Pancreas (tissue), 10 donors: ENCODE measurements around the gene ESPN. TPM values are rescaled to one million over a fixed set of nuclear protein-coding genes. Genes with fewer than 3 reads are reported as not detected.

Source experiments
- ATAC-seq, 4 donors: fragments of 200-7000 bp; cut with Tn5 transposase; one replicate each; pipeline versions ENCODE4 v1.8.0 to v1.9.1; 2020; ENCODE audit warnings: mild to moderate bottlenecking in 4 of 4, moderate library complexity in 4 of 4
- DNase-seq, 6 donors: peaks; one replicate each; pipeline ENCODE4 v3.0.0-alpha.2; 2020
- FAIRE-seq: peaks from 2 replicates; lab custom pipeline; 2012; peaks lifted over from hg19 to GRCh38; lab: Jason Lieb, UNC
- H3K27ac ChIP-seq, 4 donors: fragments of 200-600 bp; sonication (generic); 1 replicate in 3 of 4; 2 replicates in 1 of 4; pipeline versions ENCODE4 v1.5.0 to v1.8.0; 2020
- H3K27me3 ChIP-seq, 4 donors: fragments of 200-600 bp; one replicate each; pipeline ENCODE4 v1.8.0; 2021
- H3K36me3 ChIP-seq, 3 donors: fragments of 200-600 bp; sonication (generic) in 1 of 3; one replicate each; pipeline versions ENCODE4 v1.5.0 to v1.8.0; 2020 to 2021
- H3K4me1 ChIP-seq, 3 donors: fragments of 200-600 bp; one replicate each; pipeline ENCODE4 v1.8.0; 2021
- H3K4me3 ChIP-seq, 4 donors: fragments of 200-600 bp; sonication (generic) in 2 of 4; one replicate each; pipeline versions ENCODE4 v1.5.0 to v1.8.0; 2020 to 2021
- H3K9me3 ChIP-seq, 4 donors: fragments of 200-600 bp; one replicate each; pipeline ENCODE4 v1.8.0; 2021
- WGBS, 2 donors: extraction: QIAGEN DNeasy Blood & Tissue Kit; methylation state at CpG; one replicate each; pipeline ENCODE4 v1.1.7; 2013; 5-methylcytosine and 5-hydroxymethylcytosine counted together
- intact Hi-C, 3 donors: fragments of 100-400 bp; cut with DNase I; formaldehyde crosslinking; loops; one replicate each; pipeline versions ENCODE4 v1.11.1 to v1.14.2; 2022
- polyA plus RNA-seq, 2 donors: library from polyadenylated mRNA; stranded (reverse); fragments of 200-250 nt; gene quantifications; one replicate each; pipeline ENCODE4 v1.2.3, GENCODE V29; 2013
- total RNA-seq, 6 donors: library from RNA; stranded (reverse); fragmentation: NEBNext Ultra II Directional in 4 of 6; extraction: Animal tissue kit (Norgen Biotek cat#: 25700) in 4 of 6; gene quantifications; one replicate each; pipeline versions ENCODE4 v1.2.1 to v1.2.4, GENCODE V29; 2021 to 2023
- TF ChIP-seq, protein P1 (sequence below), 4 donors: fragments of 200-600 bp; sonication (generic) in 3 of 4; IDR thresholded peaks; one replicate each; pipeline versions ENCODE4 v1.5.0 to v1.8.0; 2021; ENCODE audit warnings: antibody characterized with exemption in 4 of 4
- donor health status: healthy with polysubstance abuse.
- donor health status: DM: no; HTN: no; CAD: no; lungs with moderate emphysema.
- donor health status: DM: no; HTN: no; CAD: no.
- donor health status: control.
- donor health status: control.
- donor health status: Bipolar disorder and iron deficiency.
- donor health status: DM: yes; HTN: yes; CAD: no.
- donor health status: DM: no; HTN: no; CAD: no.
- donor health status: DM: no; HTN: no; CAD: no.
- donor health status: DM: yes; HTN: yes; CAD: no.

Gene ESPN
- total and polyA plus RNA-seq, 8 donors = 0.28 to 2.5 (median 0.68) TPM

- WGBS, 2 donors = 4 to 5% methylated on average over 5 of the region's 5 CpGs
- peak; percentile 55 to 84 (median 81) for ATAC-seq
Observed at GRCh38 chr1:6438047-6438525, 13.5 kb downstream of the ESPN start.

GRCh38 chr1:6440198-6441126, 15.9 kb downstream of the ESPN start:
- ATAC-seq (peak; percentile 69 to 83 (median 78)), DNase-seq (peak; percentile 61 to 90 (median 72)), FAIRE-seq (no peak)
- H3K9me3 ChIP-seq = no peaks in the 10 kb centered on the region
- H3K36me3 ChIP-seq = no peaks in the 10 kb centered on the region
- H3K4me1 ChIP-seq = no peaks in the 10 kb centered on the region
- peak overlapping the region in 1 of 4 donors; percentile 21 for H3K4me3 ChIP-seq
- H3K27me3 ChIP-seq = no peaks in the 10 kb centered on the region
- WGBS, 2 donors = 8 to 12% methylated on average over 60 to 92 of the region's 101 CpGs
- TF ChIP-seq, protein P1, sequence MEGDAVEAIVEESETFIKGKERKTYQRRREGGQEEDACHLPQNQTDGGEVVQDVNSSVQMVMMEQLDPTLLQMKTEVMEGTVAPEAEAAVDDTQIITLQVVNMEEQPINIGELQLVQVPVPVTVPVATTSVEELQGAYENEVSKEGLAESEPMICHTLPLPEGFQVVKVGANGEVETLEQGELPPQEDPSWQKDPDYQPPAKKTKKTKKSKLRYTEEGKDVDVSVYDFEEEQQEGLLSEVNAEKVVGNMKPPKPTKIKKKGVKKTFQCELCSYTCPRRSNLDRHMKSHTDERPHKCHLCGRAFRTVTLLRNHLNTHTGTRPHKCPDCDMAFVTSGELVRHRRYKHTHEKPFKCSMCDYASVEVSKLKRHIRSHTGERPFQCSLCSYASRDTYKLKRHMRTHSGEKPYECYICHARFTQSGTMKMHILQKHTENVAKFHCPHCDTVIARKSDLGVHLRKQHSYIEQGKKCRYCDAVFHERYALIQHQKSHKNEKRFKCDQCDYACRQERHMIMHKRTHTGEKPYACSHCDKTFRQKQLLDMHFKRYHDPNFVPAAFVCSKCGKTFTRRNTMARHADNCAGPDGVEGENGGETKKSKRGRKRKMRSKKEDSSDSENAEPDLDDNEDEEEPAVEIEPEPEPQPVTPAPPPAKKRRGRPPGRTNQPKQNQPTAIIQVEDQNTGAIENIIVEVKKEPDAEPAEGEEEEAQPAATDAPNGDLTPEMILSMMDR (IDR thresholded peaks at IDR 0.05) = peak in 1 of 4 donors; percentile 8
- intact Hi-C loops = no loop called here
- H3K27ac ChIP-seq = no peak overlapping the region

More at GRCh38 chr1:6438047-6438525, 13.5 kb downstream of the ESPN start:
- intact Hi-C loops = no loop called here
- H3K36me3 ChIP-seq = no peaks in the 10 kb centered on the region
- H3K27me3 ChIP-seq = no peaks in the 10 kb centered on the region
- H3K4me1 ChIP-seq = no peaks in the 10 kb centered on the region
- FAIRE-seq (no peak), DNase-seq (peak; percentile 46 to 87 (median 75))
- no peak overlapping the region for H3K27ac ChIP-seq
- no peak overlapping the region for H3K4me3 ChIP-seq
- TF ChIP-seq, protein P1 (IDR thresholded peaks at IDR 0.05) = peak; percentile 77 to 94 (median 92)
- no peaks in the 10 kb centered on the region for H3K9me3 ChIP-seq

DNA sequence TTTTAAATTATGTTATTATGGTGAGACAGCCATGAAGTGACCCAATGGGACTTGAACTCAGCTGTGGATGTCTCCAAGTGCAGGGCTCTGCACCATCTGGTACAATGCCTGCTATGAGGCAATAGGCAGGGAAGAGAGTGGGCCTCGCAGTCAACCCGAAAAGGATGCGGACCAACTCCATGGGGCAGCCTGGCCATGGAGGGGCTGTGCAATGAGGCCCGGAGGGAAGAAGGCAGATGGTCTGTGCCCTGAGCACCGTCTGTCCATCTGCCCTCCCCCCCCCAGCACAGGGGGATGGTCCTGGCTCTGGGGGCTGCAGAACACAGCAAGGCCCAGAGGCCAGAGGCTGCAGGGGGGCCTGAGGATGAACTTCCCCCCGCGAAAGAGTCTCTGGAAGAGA, 17.0 kb downstream of the ESPN start:
- TF ChIP-seq, protein P1 (IDR thresholded peaks at IDR 0.05) = no peak
- no peak overlapping the region for H3K27ac ChIP-seq
- 79 to 83% methylated on average over 7 of the region's 7 CpGs for WGBS, 2 donors
- H3K4me3 ChIP-seq = no peak overlapping the region
- H3K27me3 ChIP-seq = no peaks in the 10 kb centered on the region
- no peaks in the 10 kb centered on the region for H3K4me1 ChIP-seq
- H3K36me3 ChIP-seq = no peaks in the 10 kb centered on the region
- DNase-seq (peak in 1 of 6 donors; percentile 17), ATAC-seq (no peak), FAIRE-seq (no peak)
- intact Hi-C loops = no loop called here
- no peaks in the 10 kb centered on the region for H3K9me3 ChIP-seq

DNA sequence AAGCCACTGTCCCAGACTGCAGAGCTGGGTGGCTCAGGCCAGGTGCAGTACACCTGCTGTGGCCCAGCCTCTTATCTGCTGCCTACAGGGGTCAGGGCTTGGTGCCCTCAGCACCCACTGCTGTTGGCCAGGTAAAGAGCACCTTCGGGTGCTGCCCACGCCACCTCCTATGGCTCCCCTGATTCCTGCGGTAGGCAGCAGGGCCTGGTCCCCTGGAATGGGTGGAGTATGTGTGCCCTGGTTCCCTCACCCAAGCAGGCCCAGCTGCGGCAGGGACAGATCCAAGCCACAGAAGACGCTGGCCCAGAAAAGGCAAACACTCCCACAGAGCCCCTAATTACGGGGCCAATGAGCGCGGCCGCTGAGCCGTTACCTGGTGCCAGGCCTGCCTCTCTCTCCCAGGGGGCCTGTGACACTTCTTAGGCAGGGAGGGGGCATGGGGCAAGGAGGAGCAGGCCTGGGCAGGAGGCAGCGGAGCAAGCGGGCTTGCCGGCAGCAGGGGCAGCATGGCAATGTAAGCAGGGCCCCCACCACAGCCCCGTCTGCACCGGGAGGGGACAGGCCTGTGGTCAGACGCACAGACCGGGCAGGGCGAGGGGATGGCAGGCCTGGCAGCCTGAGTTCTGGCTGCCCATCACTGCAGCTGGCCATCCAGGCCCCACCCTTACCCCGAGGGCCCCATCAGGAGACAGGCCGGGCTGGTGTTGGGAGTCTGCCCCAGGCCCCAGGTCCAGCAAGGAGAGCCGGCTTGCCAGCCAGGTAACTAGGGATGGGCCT, 19.0 kb downstream of the ESPN start:
- H3K27me3 ChIP-seq = no peaks in the 10 kb centered on the region
- TF ChIP-seq, protein P1 (IDR thresholded peaks at IDR 0.05) = no peak
- no peak overlapping the region for H3K27ac ChIP-seq
- ATAC-seq = no peak
- DNase-seq = peak in 1 of 6 donors; percentile 71
- no peak overlapping the region for H3K4me3 ChIP-seq
- intact Hi-C loops = no loop called here
- 89 to 95% methylated on average over 19 to 21 of the region's 21 CpGs for WGBS, 2 donors
- no peak for FAIRE-seq
- peaks cover 0 to 3% (median 0%) of the 10 kb centered on the region in 3 donors for H3K4me1 ChIP-seq
- H3K36me3 ChIP-seq = no peaks in the 10 kb centered on the region
- no peaks in the 10 kb centered on the region for H3K9me3 ChIP-seq
